ENCODE measurements around the gene TNF. TPM values are rescaled to one million over a fixed set of nuclear protein-coding genes. Genes with fewer than 3 reads are reported as not detected.

Gene TNF
- total and polyA plus RNA-seq, 2 of the 13 experiments (the other 11 are each of a cell fraction or from before 2014, with no cell fraction given): not detected

DNA sequence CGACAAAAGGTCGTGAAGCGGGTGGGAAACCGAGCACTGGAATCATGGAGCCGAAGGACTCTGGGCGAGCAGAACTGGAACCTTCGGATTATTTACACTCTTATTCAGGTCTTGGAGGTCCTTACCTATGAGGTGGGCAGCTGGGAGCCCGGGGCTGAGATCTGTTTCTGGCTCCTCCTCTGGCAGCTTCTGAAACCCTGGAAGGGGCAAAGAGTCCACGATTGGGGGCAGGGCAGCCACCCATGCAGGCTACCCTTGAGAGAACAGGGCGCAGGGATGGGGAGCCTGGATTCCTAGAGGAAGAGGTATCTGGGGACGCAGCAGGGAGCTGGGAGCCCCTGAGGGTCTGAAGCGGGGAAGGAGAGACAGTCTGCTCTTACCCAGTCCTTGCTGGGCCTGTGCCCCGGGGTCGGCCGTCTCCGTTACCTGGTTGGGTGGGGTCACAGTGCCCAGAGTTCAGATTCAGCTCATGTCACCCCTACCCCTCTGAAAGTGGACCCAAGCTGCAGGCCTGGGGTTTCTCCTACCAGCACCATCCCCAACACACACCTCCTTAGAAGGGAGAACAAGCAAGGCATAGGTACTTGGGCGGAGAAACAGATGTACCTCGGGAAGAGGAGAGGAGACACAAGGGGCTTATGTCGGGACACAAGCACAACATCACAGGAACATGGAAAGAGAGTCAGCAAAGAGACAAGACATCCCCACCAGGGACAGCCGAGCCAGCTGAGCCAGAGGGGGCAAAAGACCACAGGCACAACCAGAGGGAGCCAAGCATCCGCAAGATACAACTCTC lies 6.3 kb downstream of the TNF start:
- H3K4me2 ChIP-seq (ENCODE audit: low read depth, low read length): peak overlapping the region; percentile 99
- no peak for FAIRE-seq
- H2AFZ ChIP-seq (ENCODE audit: low read length): peak overlapping the region; percentile 64
- no peaks in the 10 kb centered on the region for H3K36me3 ChIP-seq (replicated peaks in 1 of 2; ENCODE audit: control insufficient read depth in 1 of 2, insufficient read depth in 2 of 2, low read length in 2 of 2)
- H3K27ac ChIP-seq (ENCODE audit: extremely low read length, insufficient read depth, low read length): no peak overlapping the region
- peaks cover 8 to 64% of the 10 kb centered on the region in 2 experiments; a peak in 4 of 5 replicates for H3K27me3 ChIP-seq (ENCODE audit: control insufficient read depth in 1 of 2, insufficient read depth in 2 of 2, low read length in 2 of 2)
- H3K9me3 ChIP-seq (ENCODE audit: low read length): no peaks in the 10 kb centered on the region
- DNase-seq (ENCODE audit: low spot score): no peak
- BruUV-seq (replicated peaks): no TSS peak
- peak overlapping the region; percentile 67 to 88 (median 78) for H3K4me3 ChIP-seq (replicated peaks in 1 of 3; ENCODE audit: insufficient read depth in 1 of 3, low read depth in 2 of 3, low read length in 3 of 3)
- H3K79me2 ChIP-seq (ENCODE audit: insufficient read depth, low read length): no peaks in the 10 kb centered on the region
- ChIA-PET POLR2A (interaction anchor here (1.2 to 2.8 kb wide), 3 partner anchors 17 to 52 kb away, joined by 3 to 15 read pairs (median 8); partner anchors contain the start of gene DDX39B), CTCF (ENCODE audit: low intra/inter-chr PET ratio, low total read pairs) (interaction anchor here (1.1 to 3.2 kb wide), 5 partner anchors 15 to 1215 kb away, joined by 3 to 35 read pairs (median 5); partner anchors contain the start of gene NFKBIL1)
- WGBS (ENCODE audit: low lambda C conversion rate): 7% methylated on average over 21 of the region's 21 CpGs
- peak overlapping the region; percentile 65 for H3K9ac ChIP-seq (ENCODE audit: insufficient read depth, low read depth, low read length)
- ATAC-seq: peak; percentile 26
- in situ Hi-C loops (cut with HindIII; ENCODE audit: extremely low pct_ligation_motif_present, low pct_unique_long_range_greater_than_20kb) (no loop called here), intact Hi-C loops (cut with micrococcal nuclease; ENCODE audit: unreplicated experiment) (loop anchor here (1.0 to 5.0 kb wide), 3 partner anchors 17 to 34 kb away; partner anchors contain the start of genes ATP6V1G2 and NFKBIL1)
- H3K4me1 ChIP-seq (ENCODE audit: insufficient read depth, low read length): peaks cover 25% of the 10 kb centered on the region
- H4K20me1 ChIP-seq (ENCODE audit: insufficient read depth, low read length): no peaks in the 10 kb centered on the region
- 0 out of 2 replicates have a peak, but pooled peaks have one; percentile 4 for TF ChIP-seq ZNF724P (CRISPR knock-in tag; IDR thresholded peaks at IDR 0.05; ENCODE audit: borderline replicate concordance)
- TF ChIP-seq RFXAP (CRISPR knock-in tag; IDR thresholded peaks at IDR 0.05; ENCODE audit: borderline replicate concordance): no peak
- TF ChIP-seq ARNTL (CRISPR knock-in tag; IDR thresholded peaks at IDR 0.05): peak; percentile 55; the same call in 1 of the 2 replicates
- TF ChIP-seq, protein P1, sequence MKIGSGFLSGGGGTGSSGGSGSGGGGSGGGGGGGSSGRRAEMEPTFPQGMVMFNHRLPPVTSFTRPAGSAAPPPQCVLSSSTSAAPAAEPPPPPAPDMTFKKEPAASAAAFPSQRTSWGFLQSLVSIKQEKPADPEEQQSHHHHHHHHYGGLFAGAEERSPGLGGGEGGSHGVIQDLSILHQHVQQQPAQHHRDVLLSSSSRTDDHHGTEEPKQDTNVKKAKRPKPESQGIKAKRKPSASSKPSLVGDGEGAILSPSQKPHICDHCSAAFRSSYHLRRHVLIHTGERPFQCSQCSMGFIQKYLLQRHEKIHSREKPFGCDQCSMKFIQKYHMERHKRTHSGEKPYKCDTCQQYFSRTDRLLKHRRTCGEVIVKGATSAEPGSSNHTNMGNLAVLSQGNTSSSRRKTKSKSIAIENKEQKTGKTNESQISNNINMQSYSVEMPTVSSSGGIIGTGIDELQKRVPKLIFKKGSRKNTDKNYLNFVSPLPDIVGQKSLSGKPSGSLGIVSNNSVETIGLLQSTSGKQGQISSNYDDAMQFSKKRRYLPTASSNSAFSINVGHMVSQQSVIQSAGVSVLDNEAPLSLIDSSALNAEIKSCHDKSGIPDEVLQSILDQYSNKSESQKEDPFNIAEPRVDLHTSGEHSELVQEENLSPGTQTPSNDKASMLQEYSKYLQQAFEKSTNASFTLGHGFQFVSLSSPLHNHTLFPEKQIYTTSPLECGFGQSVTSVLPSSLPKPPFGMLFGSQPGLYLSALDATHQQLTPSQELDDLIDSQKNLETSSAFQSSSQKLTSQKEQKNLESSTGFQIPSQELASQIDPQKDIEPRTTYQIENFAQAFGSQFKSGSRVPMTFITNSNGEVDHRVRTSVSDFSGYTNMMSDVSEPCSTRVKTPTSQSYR (CRISPR knock-in tag; IDR thresholded peaks at IDR 0.05; ENCODE audit: borderline replicate concordance): peak; percentile 55; the same call in 1 of the 2 replicates
- 0 out of 2 replicates have a peak, but pooled peaks have one; percentile 7 for TF ChIP-seq YEATS2 (CRISPR knock-in tag; IDR thresholded peaks at IDR 0.05; ENCODE audit: borderline replicate concordance)
- TF ChIP-seq PITX1 (CRISPR knock-in tag; IDR thresholded peaks at IDR 0.05): peak; percentile 6; the same call in 1 of the 2 replicates
- TF ChIP-seq ZMAT3 (CRISPR knock-in tag; conservative IDR thresholded peaks at IDR 0.05): no peak
- TF ChIP-seq HNRNPH1 (optimal IDR thresholded peaks at IDR 0.05; ENCODE audit: low read depth, low read length): no peak
- TF ChIP-seq, protein P2, sequence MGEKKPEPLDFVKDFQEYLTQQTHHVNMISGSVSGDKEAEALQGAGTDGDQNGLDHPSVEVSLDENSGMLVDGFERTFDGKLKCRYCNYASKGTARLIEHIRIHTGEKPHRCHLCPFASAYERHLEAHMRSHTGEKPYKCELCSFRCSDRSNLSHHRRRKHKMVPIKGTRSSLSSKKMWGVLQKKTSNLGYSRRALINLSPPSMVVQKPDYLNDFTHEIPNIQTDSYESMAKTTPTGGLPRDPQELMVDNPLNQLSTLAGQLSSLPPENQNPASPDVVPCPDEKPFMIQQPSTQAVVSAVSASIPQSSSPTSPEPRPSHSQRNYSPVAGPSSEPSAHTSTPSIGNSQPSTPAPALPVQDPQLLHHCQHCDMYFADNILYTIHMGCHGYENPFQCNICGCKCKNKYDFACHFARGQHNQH (CRISPR knock-in tag; IDR thresholded peaks at IDR 0.05): 0 out of 2 replicates have a peak, but pooled peaks have one; percentile 5
- TF ChIP-seq, protein P3, sequence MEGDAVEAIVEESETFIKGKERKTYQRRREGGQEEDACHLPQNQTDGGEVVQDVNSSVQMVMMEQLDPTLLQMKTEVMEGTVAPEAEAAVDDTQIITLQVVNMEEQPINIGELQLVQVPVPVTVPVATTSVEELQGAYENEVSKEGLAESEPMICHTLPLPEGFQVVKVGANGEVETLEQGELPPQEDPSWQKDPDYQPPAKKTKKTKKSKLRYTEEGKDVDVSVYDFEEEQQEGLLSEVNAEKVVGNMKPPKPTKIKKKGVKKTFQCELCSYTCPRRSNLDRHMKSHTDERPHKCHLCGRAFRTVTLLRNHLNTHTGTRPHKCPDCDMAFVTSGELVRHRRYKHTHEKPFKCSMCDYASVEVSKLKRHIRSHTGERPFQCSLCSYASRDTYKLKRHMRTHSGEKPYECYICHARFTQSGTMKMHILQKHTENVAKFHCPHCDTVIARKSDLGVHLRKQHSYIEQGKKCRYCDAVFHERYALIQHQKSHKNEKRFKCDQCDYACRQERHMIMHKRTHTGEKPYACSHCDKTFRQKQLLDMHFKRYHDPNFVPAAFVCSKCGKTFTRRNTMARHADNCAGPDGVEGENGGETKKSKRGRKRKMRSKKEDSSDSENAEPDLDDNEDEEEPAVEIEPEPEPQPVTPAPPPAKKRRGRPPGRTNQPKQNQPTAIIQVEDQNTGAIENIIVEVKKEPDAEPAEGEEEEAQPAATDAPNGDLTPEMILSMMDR (CRISPR knock-in tag; IDR thresholded peaks at IDR 0.05): 0 out of 2 replicates have a peak, but pooled peaks have one; percentile 14
- 0 out of 2 replicates have a peak, but pooled peaks have one; percentile 7 for TF ChIP-seq NR2F6 (IDR thresholded peaks at IDR 0.05)
- no peak for TF ChIP-seq NR2F6 (CRISPR knock-in tag; IDR thresholded peaks at IDR 0.05)
- peak; percentile 17; the same call in 1 of the 2 replicates for TF ChIP-seq ZSCAN20 (CRISPR knock-in tag; IDR thresholded peaks at IDR 0.05; ENCODE audit: borderline replicate concordance)
- TF ChIP-seq MED13 (CRISPR knock-in tag; IDR thresholded peaks at IDR 0.05): 0 out of 2 replicates have a peak, but pooled peaks have one; percentile 12
- 0 out of 2 replicates have a peak, but pooled peaks have one; percentile 11 for TF ChIP-seq FOXJ3 (CRISPR knock-in tag; IDR thresholded peaks at IDR 0.05; ENCODE audit: borderline replicate concordance)
